ENCODE results near the gene PAGE3. TPM values are rescaled to one million over a fixed set of nuclear protein-coding genes. Genes with fewer than 3 reads are reported as not detected.

Gene PAGE3, protein sequence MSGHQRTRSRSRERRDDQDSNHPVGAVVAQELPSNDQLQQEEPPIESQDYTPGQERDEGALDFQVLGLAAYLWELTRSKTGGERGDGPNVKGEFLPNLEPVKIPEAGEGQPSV
- total RNA-seq, result not detected

DNA sequence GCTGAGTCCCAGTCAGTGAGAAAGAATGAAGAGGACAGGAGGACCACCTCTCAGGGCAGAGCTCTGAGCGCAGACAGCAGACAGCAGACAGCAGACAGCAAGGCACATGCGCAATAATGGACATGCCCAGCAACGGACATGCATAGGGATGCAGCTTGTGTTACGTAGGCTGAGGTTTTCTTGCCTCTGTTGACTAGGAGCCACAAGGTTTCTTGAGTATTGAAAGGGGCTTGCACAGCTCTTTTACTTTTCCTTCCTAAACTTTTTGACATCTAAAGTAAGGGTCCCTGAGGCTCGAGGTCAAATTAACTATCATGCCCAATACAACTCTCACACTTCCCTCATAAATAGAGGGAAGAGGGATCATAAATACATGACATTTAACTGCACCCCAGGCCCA lies at the start of gene PAGE3:
Gene PAGE3 (minus strand): TSS at position 101 of the 400 bp plus-strand sequence. CDS start 1,013 bp downstream, outside the sequence.

DNA sequence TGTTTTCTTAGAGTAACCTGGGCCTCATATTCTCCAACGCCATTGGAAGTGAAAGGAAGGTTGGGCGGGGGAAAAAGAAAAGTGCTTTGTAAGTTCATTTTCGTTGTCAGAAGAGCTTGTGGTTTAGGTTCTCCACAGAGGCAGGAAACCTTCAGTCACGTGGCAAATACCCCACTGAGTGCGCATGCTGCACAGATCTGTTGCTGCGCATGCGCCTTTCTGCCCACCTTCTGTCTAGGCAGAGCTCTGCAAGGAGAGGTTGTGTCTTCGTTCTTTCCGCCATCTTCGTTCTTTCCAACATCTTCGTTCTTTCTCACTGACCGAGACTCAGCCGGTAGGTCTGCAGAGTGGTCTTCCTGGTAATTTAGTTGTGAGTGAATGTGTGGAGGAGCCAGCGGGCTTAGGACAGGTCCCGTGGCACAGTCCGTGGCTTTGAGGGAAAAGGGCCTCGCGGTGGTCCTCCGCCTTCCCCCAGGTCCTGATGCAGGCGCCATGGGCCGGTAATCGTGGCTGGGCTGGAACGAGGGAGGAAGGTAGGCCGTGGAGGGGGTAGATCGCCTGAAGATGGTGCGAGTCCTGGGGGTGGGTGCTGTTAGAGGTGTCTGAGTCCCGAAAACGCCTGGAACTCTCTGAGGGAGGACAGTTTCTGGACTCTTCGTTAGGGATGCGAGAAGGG lies 44.5 kb downstream of the PAGE3 start, which contains the start of gene PAGE5:
Gene PAGE5 (plus strand): TSS at position 228 of the 676 bp plus-strand sequence. CDS start 1,037 bp downstream, outside the sequence.

Other genes with a start within 250 kb of the PAGE3 start
- 16.0 TPM for gene ALAS2, start 233.9 kb downstream of the PAGE3 start, total RNA-seq
- gene PAGE2B, start 189.9 kb downstream of the PAGE3 start, total RNA-seq, result not detected
- not detected for gene PAGE2, start 175.9 kb downstream of the PAGE3 start, total RNA-seq
- gene PAGE5, start 44.6 kb downstream of the PAGE3 start, total RNA-seq, result not detected
- 79.5 TPM for gene MAGEH1, start 187.2 kb upstream of the PAGE3 start, total RNA-seq
- 4.7 TPM for gene USP51, start 224.9 kb upstream of the PAGE3 start, total RNA-seq